Bone marrow (tissue), 2 donors: Measurements from ENCODE around the gene HS3ST3A1.
A peak's percentile ranks its signal among the peaks of the same experiment; 100 is the strongest.

Source experiments
- DNase-seq, 2 donors: peaks; one replicate each; lab custom pipeline; 2025; lab: John Stamatoyannopoulos, UW

The HS3ST3A1 gene

DNA sequence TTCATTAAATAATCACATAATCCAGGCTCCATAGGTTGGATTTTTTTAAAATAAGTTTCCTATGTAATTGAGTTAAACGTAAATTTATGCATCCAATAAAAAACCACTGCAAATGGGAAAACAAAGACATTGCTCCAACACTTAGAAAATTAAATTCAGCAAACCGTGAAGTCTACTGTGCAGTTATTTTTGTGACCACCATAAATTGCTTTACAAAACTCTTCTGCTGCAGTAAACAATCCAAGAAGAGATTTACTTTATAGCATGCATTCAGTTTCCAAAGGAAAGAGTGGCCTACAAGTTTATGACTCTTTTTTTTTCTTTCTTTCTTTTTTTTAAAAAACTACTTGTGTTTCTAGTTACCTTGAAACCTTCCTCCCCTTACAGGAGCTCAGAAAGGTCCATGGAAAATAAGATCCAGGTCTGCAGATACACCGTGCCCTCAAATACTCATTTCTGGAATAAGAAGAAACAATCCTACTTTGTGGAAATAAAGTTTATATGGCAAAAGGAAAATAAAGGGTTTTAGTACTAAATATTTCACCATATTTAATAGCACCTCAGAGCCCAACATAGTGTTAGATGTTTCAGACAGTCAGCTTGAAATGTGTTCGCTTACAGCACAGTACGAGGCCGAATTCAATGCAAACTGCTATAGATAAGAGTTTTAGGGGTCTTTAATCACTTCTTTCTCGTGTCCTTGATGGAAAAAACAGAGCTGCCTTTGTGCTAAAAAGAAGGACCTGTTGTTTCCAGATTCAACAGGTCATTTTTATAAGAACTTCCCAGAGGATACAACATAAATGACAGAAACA lies 3.2 kb downstream of the HS3ST3A1 start:
- DNase-seq: no peak

DNA sequence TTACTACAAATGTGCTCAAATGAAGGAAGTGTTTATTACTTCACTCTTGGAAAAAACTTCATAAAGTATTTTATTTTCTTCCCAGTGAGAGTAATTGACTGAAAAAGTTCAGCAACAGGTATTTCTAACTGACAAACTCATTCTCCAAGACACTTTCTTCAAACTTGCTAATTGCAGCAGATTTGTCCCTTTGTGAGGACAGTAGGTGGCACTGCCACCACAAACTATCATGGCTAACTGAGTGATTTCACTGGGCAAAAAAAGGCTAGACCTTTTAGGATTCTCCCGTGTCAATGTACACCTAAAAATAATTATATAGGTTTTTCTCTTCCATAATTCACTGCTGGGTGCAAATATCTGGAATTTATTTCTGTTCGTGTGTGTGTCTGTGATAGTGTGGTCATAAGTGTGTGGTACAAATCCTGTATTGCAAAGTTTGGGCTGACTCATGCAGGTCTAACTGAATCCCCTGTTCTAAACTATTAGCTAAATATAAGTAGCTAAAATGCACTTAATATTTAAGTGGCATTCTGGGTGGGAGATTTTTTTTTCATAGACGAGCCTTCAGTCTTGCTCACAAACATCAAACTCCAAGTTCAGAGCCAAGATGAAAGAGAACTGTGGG lies 3.9 kb downstream of the HS3ST3A1 start:
- no peak for DNase-seq

GRCh38 chr17:13596241-13596923 lies 5.3 kb downstream of the HS3ST3A1 start:
- no peak for DNase-seq

DNA sequence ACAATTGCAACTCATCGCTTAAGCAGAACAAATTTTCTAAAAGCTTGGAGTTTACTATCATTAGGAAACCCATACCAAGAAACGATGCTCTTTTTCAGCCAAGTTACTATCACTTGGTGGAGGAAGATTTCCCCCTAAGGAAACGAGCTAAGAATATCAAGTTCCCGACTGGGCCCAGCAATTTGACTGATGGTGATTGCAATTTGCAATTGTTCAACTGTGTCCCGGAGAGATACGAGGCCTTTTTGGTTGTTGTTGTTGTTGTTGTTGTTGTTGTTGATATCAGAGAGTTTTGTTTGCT lies 6.2 kb downstream of the HS3ST3A1 start:
- DNase-seq: no peak

DNA sequence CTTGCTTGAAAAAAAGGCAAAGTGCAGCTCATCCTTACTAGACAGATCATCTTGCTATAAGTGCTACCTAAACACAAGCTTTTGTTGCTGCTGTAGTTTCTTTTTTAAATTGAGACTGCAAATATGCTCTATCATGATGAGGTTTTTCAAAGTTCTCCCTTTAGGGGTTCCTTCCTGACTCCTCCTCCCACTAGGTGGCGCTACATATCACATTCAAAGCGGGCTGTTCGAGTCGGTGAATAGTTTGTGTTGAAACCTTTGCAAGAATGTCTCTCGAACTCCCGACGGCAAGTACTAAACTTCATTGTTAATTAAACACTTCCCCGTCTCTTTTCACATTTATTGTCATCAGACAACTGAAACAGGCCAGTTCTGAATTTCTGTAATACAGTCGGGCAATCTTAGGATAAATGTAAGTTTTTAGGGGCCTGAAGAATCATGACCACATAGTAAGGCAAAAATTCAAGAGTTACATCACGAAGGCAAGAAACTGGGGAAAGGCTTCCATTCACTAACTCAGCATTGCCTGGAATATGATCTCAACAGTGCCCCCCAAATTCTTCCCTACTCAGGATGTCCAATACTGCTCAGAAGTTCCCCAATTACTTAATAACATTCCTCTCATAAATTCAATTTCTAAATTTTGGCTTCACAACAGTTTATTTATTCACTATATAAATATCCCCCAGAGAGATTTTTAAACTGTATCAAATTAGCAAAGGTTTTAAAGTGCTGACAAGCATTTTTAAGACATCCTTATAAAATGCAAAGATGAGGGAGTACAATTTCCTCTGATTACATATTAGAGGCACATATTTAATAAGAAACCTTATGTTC lies 6.7 kb downstream of the HS3ST3A1 start:
- peak in 1 of 2 donors; percentile 69 for DNase-seq

DNA sequence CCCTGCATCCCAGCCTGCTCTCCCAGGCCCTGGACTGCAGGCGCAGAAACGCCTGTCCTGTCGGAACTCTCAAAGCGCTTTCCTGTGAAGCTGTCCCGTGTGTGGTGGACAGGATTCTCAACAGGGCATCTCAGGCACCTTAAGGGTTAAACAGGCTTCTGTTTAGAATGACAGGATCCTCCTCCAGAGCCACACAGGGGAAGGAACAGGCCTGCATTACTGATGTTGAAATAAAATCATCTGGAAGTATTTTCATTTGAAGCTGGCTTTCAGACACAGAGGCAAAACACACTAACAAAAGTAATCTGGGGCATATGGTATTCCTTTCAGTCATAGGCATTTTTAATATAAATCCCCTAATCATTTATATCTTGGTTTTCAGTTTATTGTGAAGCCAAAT lies 7.4 kb downstream of the HS3ST3A1 start:
- DNase-seq: no peak

- DNase-seq: no peak
These were observed 8.0 kb downstream of the HS3ST3A1 start for GRCh38 chr17:13593757-13594156.

GRCh38 chr17:13593021-13593751 lies 8.5 kb downstream of the HS3ST3A1 start:
- DNase-seq: no peak

DNA sequence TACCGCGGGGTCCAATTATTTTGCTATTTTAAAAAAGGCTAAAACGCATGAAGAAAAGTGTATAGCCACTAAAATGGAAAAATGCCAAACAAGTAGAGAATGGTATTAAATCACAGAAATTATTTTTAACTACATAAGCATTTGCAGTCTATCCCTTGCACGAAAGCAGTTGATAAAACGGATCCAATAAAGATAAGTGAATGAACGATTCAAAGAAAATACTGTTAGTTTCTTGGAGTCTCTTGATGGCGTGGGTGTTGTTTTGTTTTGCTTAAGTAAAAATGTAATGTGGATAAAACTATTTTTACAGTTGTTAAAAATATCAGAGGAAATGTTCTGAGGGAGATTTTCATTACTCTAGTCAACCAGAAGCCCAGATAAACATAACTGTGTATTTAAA lies 9.3 kb downstream of the HS3ST3A1 start:
- DNase-seq: no peak

GRCh38 chr17:13590441-13590840 lies 11.3 kb downstream of the HS3ST3A1 start:
- DNase-seq: no peak

DNA sequence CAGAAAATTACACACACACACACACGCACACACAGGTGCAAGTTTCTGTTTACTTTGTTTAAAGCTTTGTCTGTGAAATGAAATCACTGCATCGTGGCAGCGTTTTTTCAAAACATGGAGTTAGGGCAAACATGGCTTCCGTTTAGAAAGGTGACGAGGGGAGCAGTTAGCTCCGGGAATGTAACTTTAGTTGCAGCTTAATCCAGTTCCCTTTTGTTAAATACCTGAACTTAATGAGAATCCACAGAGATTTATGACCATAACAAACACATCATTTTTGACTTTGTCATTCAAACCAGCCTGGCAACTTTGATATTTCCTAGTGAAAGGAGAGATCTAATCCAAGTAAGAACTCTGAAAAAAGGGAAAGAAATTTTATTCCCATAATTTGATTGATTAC lies 12.1 kb downstream of the HS3ST3A1 start:
- no peak for DNase-seq

GRCh38 chr17:13587487-13588338 lies 14.0 kb downstream of the HS3ST3A1 start:
- no peak for DNase-seq

GRCh38 chr17:13584701-13585080 lies 17.0 kb downstream of the HS3ST3A1 start:
- no peak for DNase-seq

- DNase-seq: no peak
These were observed 17.6 kb downstream of the HS3ST3A1 start for GRCh38 chr17:13583996-13584700.

DNA sequence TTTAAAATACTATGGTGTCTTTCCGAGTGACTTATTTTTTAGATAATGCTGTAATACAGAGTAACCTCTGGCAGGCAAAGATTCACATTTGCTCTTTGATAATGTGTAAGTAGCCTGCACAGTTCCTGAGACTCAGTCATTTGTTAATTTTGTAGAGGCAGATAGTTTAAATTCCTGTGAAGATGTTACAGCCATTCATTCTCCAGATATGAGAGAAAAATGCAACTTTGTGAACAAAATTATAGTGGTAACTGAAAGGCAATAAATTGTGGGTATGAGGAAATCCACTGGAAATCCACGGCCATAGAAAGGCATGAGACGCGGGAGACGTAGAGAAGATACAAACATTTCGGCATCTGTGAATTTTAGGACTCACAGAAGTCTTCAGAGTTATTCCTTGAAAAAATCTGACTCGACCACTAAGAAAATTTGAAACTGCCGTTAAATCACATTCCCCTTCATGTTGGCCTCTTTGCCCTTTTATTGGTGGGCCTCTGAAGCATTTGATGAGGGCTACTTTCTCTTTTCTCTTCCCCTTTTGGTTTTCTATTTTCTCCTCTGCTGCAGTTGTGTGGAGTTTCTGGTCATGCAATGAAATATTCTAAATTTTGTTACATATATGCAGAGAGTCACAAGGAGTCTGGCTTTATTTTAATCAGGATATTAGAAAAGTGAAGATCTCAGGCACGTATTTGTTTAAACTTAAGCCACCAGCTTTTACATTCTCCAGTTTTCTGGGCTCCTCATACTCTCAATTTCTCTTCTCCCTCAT lies 18.8 kb downstream of the HS3ST3A1 start:
- no peak for DNase-seq

GRCh38 chr17:13581925-13582324 lies 19.8 kb downstream of the HS3ST3A1 start:
- no peak for DNase-seq

- DNase-seq: no peak
These were observed 20.9 kb downstream of the HS3ST3A1 start for GRCh38 chr17:13580790-13581189.

GRCh38 chr17:13576661-13577526 lies 24.8 kb downstream of the HS3ST3A1 start:
- no peak for DNase-seq
